Activated T-helper 1 cell treated with anti-CD3 and anti-CD28 coated beads, Interleukin-12 subunit alpha, Interleukin-12 subunit beta, Interleukin-2, Interleukin-4 antibody, amounts not matched to agents 30 ng/mL and 10 ng/mL and 1 ng/mL, durations not matched to agents 14 hours and 24 hours and 36 hours (primary cell): ENCODE measurements around the gene TRIM9. TPM values are rescaled to one million over a fixed set of nuclear protein-coding genes. Genes with fewer than 3 reads are reported as not detected.

Experiments used
- DNase-seq: peaks from one replicate; pipeline ENCODE4 v3.0.0; 2021; ENCODE audit warnings: low spot score
- H3K27ac Mint-ChIP-seq: one replicate; pipeline ENCODE4 v1.8.0; 2021; ENCODE audit warnings: mild to moderate bottlenecking, mixed read lengths
- H3K27me3 Mint-ChIP-seq: one replicate; pipeline ENCODE4 v1.8.0; 2022; ENCODE audit warnings: mild to moderate bottlenecking, moderate library complexity, mixed read lengths; ENCODE audit not compliant: insufficient read depth
- H3K36me3 Mint-ChIP-seq: one replicate; pipeline ENCODE4 v1.8.0; 2021; ENCODE audit warnings: low read depth, mixed read lengths
- H3K4me1 Mint-ChIP-seq: one replicate; pipeline ENCODE4 v1.8.0; 2021; ENCODE audit warnings: low read depth, mixed read lengths
- H3K4me3 Mint-ChIP-seq: one replicate; pipeline ENCODE4 v1.8.0; 2021; ENCODE audit warnings: mild to moderate bottlenecking, moderate library complexity, mixed read lengths
- H3K9me3 Mint-ChIP-seq: one replicate; pipeline ENCODE4 v1.8.0; 2021; ENCODE audit warnings: mixed read lengths
- intact Hi-C: fragments of 100-400 bp; cut with micrococcal nuclease; formaldehyde crosslinking; loops from one replicate; pipeline ENCODE4 v1.15.1; 2024
- total RNA-seq: library from RNA; stranded (reverse); gene quantifications from 2 replicates; pipeline ENCODE4 v1.2.3, GENCODE V29; 2022

TRIM9 gene
- total RNA-seq, 1 donor from 2014 or later: 0.31 TPM

- Mint-ChIP-seq H3K36me3 (no peaks in the 10 kb centered on the region), H3K4me1 (no peaks in the 10 kb centered on the region), H3K9me3 (no peaks in the 10 kb centered on the region), H3K27me3 (peaks cover 5% of the 10 kb centered on the region), H3K27ac (no peak overlapping the region), H3K4me3 (no peak overlapping the region)
- intact Hi-C loops: no loop called here
- DNase-seq: no peak
Observed at GRCh38 chr14:50979941-50980850, 114.7 kb downstream of the TRIM9 start.

GRCh38 chr14:50978888-50979287, 116.0 kb downstream of the TRIM9 start:
- no peaks in the 10 kb centered on the region for H3K36me3 Mint-ChIP-seq
- H3K4me1 Mint-ChIP-seq: no peaks in the 10 kb centered on the region
- DNase-seq: no peak
- intact Hi-C loops: no loop called here
- no peaks in the 10 kb centered on the region for H3K9me3 Mint-ChIP-seq
- no peak overlapping the region for H3K27ac Mint-ChIP-seq
- H3K27me3 Mint-ChIP-seq: peaks cover 5% of the 10 kb centered on the region
- no peak overlapping the region for H3K4me3 Mint-ChIP-seq

- no peaks in the 10 kb centered on the region for H3K36me3 Mint-ChIP-seq
- no peak overlapping the region for H3K27ac Mint-ChIP-seq
- H3K9me3 Mint-ChIP-seq: no peaks in the 10 kb centered on the region
- H3K4me3 Mint-ChIP-seq: no peak overlapping the region
- H3K4me1 Mint-ChIP-seq: no peaks in the 10 kb centered on the region
- H3K27me3 Mint-ChIP-seq: peaks cover 3% of the 10 kb centered on the region
- DNase-seq: no peak
- intact Hi-C loops: no loop called here
Observed at GRCh38 chr14:50978529-50978871, 116.4 kb downstream of the TRIM9 start.

GRCh38 chr14:50977863-50978528, 116.9 kb downstream of the TRIM9 start:
- no peaks in the 10 kb centered on the region for H3K9me3 Mint-ChIP-seq
- H3K36me3 Mint-ChIP-seq: no peaks in the 10 kb centered on the region
- no peak overlapping the region for H3K4me3 Mint-ChIP-seq
- peaks cover 2% of the 10 kb centered on the region for H3K27me3 Mint-ChIP-seq
- DNase-seq: no peak
- intact Hi-C loops: no loop called here
- H3K4me1 Mint-ChIP-seq: no peaks in the 10 kb centered on the region
- no peak overlapping the region for H3K27ac Mint-ChIP-seq

- H3K36me3 Mint-ChIP-seq: no peaks in the 10 kb centered on the region
Observed at GRCh38 chr14:50974118-50974517, 120.8 kb downstream of the TRIM9 start.

GRCh38 chr14:50972734-50973133, 122.2 kb downstream of the TRIM9 start:
- Mint-ChIP-seq H3K36me3 (no peaks in the 10 kb centered on the region), H3K9me3 (no peaks in the 10 kb centered on the region), H3K27ac (no peak overlapping the region), H3K4me3 (no peak overlapping the region), H3K27me3 (peaks cover 2% of the 10 kb centered on the region), H3K4me1 (no peaks in the 10 kb centered on the region)
- intact Hi-C loops: no loop called here
- no peak for DNase-seq

More at GRCh38 chr14:50974118-50974517, 120.8 kb downstream of the TRIM9 start:
- intact Hi-C loops: no loop called here
- H3K4me1 Mint-ChIP-seq: no peaks in the 10 kb centered on the region
- no peaks in the 10 kb centered on the region for H3K9me3 Mint-ChIP-seq
- DNase-seq: no peak
- no peak overlapping the region for H3K27ac Mint-ChIP-seq
- no peak overlapping the region for H3K4me3 Mint-ChIP-seq
- no peaks in the 10 kb centered on the region for H3K27me3 Mint-ChIP-seq

GRCh38 chr14:50970886-50971781, 123.8 kb downstream of the TRIM9 start:
- Mint-ChIP-seq H3K36me3 (no peaks in the 10 kb centered on the region), H3K27ac (no peak overlapping the region), H3K4me3 (no peak overlapping the region), H3K9me3 (no peaks in the 10 kb centered on the region), H3K4me1 (no peaks in the 10 kb centered on the region), H3K27me3 (peaks cover 3% of the 10 kb centered on the region)
- intact Hi-C loops: no loop called here
- DNase-seq: no peak

- Mint-ChIP-seq H3K27ac (no peak overlapping the region), H3K36me3 (no peaks in the 10 kb centered on the region), H3K9me3 (no peaks in the 10 kb centered on the region), H3K27me3 (peaks cover 5% of the 10 kb centered on the region), H3K4me1 (no peaks in the 10 kb centered on the region), H3K4me3 (no peak overlapping the region)
- intact Hi-C loops: no loop called here
- DNase-seq: no peak
Observed at GRCh38 chr14:50967790-50968189, 127.1 kb downstream of the TRIM9 start.

GRCh38 chr14:50967103-50967502, 127.8 kb downstream of the TRIM9 start:
- intact Hi-C loops: no loop called here
- H3K36me3 Mint-ChIP-seq: no peaks in the 10 kb centered on the region

GRCh38 chr14:50964683-50965390, 130.1 kb downstream of the TRIM9 start:
- DNase-seq: no peak
- H3K4me1 Mint-ChIP-seq: no peaks in the 10 kb centered on the region
- H3K27me3 Mint-ChIP-seq: peaks cover 7% of the 10 kb centered on the region
- intact Hi-C loops: no loop called here
- no peak overlapping the region for H3K4me3 Mint-ChIP-seq
- H3K36me3 Mint-ChIP-seq: no peaks in the 10 kb centered on the region
- H3K9me3 Mint-ChIP-seq: no peaks in the 10 kb centered on the region
- no peak overlapping the region for H3K27ac Mint-ChIP-seq

More at GRCh38 chr14:50967103-50967502, 127.8 kb downstream of the TRIM9 start:
- H3K27me3 Mint-ChIP-seq: peaks cover 5% of the 10 kb centered on the region
- no peak for DNase-seq
- H3K9me3 Mint-ChIP-seq: no peaks in the 10 kb centered on the region
- no peak overlapping the region for H3K4me3 Mint-ChIP-seq
- H3K4me1 Mint-ChIP-seq: no peaks in the 10 kb centered on the region
- H3K27ac Mint-ChIP-seq: no peak overlapping the region

- intact Hi-C loops: no loop called here
- DNase-seq: no peak
- no peak overlapping the region for H3K27ac Mint-ChIP-seq
Observed at GRCh38 chr14:50963919-50964318, 131.0 kb downstream of the TRIM9 start.

GRCh38 chr14:50961605-50962221, 133.2 kb downstream of the TRIM9 start:
- H3K9me3 Mint-ChIP-seq: no peaks in the 10 kb centered on the region
- no peak for DNase-seq
- intact Hi-C loops: no loop called here
- H3K27ac Mint-ChIP-seq: no peak overlapping the region
- H3K4me1 Mint-ChIP-seq: no peaks in the 10 kb centered on the region
- H3K4me3 Mint-ChIP-seq: no peak overlapping the region
- no peaks in the 10 kb centered on the region for H3K36me3 Mint-ChIP-seq
- peaks cover 6% of the 10 kb centered on the region for H3K27me3 Mint-ChIP-seq

More at GRCh38 chr14:50963919-50964318, 131.0 kb downstream of the TRIM9 start:
- Mint-ChIP-seq H3K36me3 (no peaks in the 10 kb centered on the region), H3K4me3 (no peak overlapping the region), H3K4me1 (no peaks in the 10 kb centered on the region), H3K9me3 (no peaks in the 10 kb centered on the region), H3K27me3 (peaks cover 7% of the 10 kb centered on the region)
